ENCODE results near the gene CRLF2.

- TF ChIP-seq CTCF (conservative IDR thresholded peaks at IDR 0.05; ENCODE audit: low read depth in 2 of 2) = no peak
- no peak for TF ChIP-seq EZH2phosphoT487 (IDR thresholded peaks at IDR 0.05; ENCODE audit: unreplicated experiment)
- TF ChIP-seq POLR2AphosphoS5 (IDR thresholded peaks at IDR 0.05; ENCODE audit: low read depth) = no peak
Measured at GRCh38 chrX:1212532-1212931, at the start of gene CRLF2.

Measured in GM23338 (cell line).